Measurements from ENCODE around the gene TEX53. TPM values are rescaled to one million over a fixed set of nuclear protein-coding genes. Genes with fewer than 3 reads are reported as not detected.
A peak's percentile ranks its signal among the peaks of the same experiment; 100 is the strongest.

Gene TEX53
- total RNA-seq, 1 donor from 2014 or later: not detected

GRCh38 chr9:114652776-114653555 is 4.6 kb downstream of the TEX53 start:
- intact Hi-C loops (cut with DNase I): loop anchor here (2.0 to 5.0 kb wide), 3 partner anchors 166 to 248 kb away; no protein-coding TSS in a partner anchor

GRCh38 chr9:114643896-114644295 is 13.7 kb downstream of the TEX53 start:
- intact Hi-C loops (cut with DNase I): no loop called here
- DNase-seq (ENCODE audit: low spot score): peak; percentile 15

More at GRCh38 chr9:114652776-114653555, 4.6 kb downstream of the TEX53 start:
- DNase-seq (ENCODE audit: low spot score): no peak

DNA sequence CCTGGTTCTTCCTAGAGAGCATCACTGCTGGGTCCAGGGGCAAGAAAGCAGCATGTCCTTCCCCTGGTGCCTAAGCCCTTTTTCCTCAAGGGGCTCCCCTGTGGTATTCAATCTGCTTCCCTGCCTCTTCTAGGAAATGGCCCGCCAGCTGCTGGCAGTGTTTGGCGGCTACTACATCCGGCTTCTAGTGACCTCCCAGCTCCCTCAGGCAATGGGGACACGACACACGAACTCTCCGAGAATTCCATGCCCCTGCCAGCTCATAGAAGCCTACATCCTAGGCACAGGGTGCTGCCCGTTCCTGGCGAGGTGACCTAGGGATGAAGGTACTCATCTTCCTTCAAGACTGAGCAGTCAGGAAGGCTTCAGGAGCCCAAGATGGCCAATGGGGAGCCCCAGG is 14.6 kb downstream of the TEX53 start:
- DNase-seq (ENCODE audit: low spot score): peak; percentile 46
- intact Hi-C loops (cut with DNase I): no loop called here

DNA sequence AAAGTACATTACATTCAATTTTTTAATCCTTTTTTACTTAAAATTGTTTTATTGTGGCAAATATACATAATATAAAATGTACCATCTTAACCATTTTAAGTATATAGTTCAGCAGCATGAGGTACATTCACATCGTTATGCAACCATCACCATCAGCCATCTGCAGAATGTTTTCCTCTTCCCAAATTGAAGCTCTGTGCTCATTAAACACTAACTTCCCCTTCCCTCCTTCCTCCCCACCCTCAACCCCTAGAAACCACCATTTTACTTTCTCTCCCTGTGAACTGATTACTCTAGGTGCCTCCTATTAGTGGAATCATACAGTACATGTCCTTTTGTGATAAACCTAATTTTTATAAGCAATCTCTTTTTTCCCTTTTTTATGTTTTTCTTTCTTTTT is 15.6 kb downstream of the TEX53 start:
- intact Hi-C loops (cut with DNase I): no loop called here
- no peak for DNase-seq (ENCODE audit: low spot score)

- intact Hi-C loops (cut with DNase I): no loop called here
- DNase-seq (ENCODE audit: low spot score): peak; percentile 63
These were observed 19.2 kb downstream of the TEX53 start for GRCh38 chr9:114638404-114638803.

- DNase-seq (ENCODE audit: low spot score): peak; percentile 35
These were observed 23.2 kb downstream of the TEX53 start for GRCh38 chr9:114634387-114634786.

DNA sequence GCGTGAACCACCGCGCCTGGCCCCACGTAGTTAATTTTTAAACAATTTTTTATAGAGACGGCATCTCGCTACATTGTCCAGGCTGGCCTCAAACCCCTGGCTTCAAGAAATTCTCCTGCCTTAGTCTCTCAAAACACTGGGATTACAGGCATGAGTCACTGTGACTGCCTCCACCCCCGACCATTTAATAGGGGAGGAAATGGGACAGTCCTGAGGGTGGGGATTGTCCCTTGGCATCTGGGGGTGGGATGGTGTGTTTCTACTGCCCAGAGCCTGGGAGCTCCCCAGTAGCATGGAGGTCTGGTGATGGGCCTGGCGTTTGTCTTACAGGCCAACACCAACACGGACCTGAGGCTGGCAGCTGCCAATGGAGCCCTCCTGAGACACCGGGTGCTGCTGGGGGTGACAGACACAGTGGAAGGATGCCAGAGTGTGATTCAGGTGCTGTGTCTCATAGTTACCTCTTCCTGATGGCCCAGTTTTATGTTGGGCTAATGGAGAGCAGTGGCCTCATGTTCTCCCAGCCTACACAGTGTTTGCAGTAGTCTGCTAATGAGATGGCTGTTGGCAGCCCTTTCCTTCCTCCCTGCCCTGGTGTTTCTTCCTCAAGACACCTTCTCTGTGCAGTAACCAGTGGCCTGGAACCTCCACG is 24.0 kb downstream of the TEX53 start:
- intact Hi-C loops (cut with DNase I): no loop called here
- peak; percentile 39 for DNase-seq (ENCODE audit: low spot score)

More at GRCh38 chr9:114634387-114634786, 23.2 kb downstream of the TEX53 start:
- intact Hi-C loops (cut with DNase I): no loop called here

DNA sequence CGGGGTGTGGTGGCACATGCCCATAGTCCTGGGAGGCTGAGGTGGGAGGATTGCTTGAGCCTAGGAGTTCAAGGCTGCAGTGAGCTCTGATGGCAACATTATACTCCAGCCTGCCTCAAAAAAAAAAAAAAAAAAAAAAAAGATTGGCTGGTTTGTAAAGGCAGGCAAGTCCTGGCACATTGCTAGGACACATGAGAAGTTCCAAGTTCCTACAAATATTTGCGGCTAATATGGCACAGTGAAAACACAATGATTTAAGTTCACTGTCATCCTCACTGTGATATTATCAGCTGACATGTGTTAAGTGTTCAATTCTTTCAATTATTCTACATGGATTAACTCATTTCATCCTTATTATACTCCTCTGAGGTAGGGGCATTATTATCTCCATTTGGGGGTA is 26.4 kb downstream of the TEX53 start:
- peak; percentile 20 for DNase-seq (ENCODE audit: low spot score)

GRCh38 chr9:114629563-114630090 is 28.0 kb downstream of the TEX53 start:
- intact Hi-C loops (cut with DNase I): no loop called here
- peak; percentile 62 for DNase-seq (ENCODE audit: low spot score)

More for the DNA sequence above, 26.4 kb downstream of the TEX53 start:
- intact Hi-C loops (cut with DNase I): no loop called here

DNA sequence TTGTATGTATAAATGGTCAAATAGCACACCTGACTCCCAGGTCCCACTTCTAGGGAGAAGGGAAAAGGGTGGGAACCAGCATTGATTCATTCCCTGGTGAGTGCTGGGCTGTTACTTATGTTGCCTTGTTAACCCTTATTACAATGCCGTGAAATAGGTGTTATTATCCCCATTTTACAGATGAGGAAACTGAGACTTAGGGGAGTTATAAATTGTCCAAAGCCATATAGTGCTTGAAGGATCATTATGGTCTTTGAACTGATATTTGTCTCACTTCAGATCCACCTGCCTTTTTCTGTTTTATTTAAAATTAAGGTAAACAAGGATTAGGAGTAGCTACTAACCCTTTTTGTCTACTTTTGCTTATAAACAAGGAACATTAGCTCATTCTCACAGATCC is 30.1 kb downstream of the TEX53 start:
- intact Hi-C loops (cut with DNase I): no loop called here
- no peak for DNase-seq (ENCODE audit: low spot score)

DNA sequence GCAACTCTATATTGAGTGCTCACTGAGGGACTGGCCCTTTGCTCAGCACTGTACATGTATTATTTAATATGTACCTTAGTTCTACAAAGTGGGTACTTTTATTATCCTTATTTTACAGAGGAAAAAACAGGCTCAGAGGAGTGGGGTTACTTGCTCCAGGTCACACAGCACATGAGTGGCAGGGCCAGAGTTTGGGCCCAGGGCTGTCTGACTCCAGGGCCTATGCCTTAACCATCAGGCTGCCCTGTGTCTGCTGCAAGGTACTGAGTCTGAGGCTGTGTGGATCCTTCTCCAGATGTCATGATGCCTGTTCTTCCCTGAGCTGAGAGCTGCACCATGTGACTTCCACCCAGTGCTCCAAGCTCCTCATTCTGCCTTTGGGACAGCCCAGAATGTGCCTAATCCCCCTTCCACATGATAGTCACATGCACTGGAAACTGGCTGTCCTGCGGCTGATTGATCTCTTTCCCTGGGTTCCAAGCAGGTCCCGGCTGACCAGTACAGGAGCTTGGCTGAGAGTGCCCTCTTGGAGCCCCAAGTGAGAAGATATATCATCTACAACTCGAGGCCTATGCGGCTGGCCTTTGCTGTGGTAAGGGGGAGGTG is 31.1 kb downstream of the TEX53 start:
- intact Hi-C loops (cut with DNase I): no loop called here
- peak; percentile 39 for DNase-seq (ENCODE audit: low spot score)

GRCh38 chr9:114624677-114625076 is 32.9 kb downstream of the TEX53 start:
- intact Hi-C loops (cut with DNase I): no loop called here
- DNase-seq (ENCODE audit: low spot score): peak; percentile 22

DNA sequence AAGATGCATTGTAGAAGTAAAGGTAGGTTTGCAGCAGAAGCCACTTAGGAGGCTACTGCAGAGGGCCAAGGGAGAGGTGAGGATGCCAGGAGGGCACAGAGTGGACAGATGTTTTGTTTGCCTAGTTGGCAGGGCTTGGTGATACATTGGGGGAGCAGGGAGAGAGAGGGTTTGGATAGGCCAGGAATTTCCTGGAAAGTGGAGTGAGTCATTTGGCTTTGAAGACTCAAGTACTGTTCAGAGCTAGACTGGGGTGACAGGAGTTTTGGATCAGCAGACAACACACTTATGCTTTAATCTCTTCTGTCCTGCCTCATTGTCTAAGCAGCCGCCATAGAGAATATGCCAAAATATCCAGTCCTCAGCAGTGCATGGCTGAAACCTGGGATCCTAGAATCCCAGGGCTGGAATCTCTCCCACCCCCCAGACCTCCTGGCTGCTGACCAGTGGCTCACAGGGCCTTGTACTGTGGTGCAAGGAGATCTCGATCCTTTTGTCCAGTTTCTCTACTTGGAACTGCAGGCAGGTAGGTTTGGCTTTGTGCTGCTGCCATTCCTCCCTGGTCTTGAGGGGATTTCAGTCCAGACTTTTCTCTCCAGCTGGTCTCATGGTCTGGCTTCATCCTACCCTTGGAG is 35.5 kb downstream of the TEX53 start:
- DNase-seq (ENCODE audit: low spot score): peak; percentile 46
- intact Hi-C loops (cut with DNase I): no loop called here

DNA sequence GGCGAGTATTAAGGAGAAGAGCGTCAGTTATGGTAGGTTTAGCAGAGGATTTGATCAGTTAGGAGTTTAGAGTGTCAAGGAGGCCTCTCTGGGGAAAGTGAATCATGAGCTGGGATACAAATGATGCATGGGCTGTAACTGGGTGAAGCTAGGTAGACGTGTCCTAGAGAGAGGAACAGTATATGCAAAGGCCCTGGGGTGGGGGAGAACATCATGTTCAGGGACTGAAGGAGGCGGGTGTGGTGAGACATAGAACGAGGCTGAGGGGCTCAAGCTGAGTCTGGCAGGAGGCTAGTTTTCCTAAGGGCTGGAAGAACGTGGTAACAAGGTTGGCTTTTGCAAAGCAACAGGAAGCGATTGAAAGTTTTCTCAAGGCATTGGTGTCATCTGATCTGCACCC is 36.0 kb downstream of the TEX53 start:
- intact Hi-C loops (cut with DNase I): no loop called here
- DNase-seq (ENCODE audit: low spot score): peak; percentile 33

- DNase-seq (ENCODE audit: low spot score): no peak
- intact Hi-C loops (cut with DNase I): no loop called here
These were observed 38.3 kb downstream of the TEX53 start for GRCh38 chr9:114619191-114619761.

- peak; percentile 90 for DNase-seq (ENCODE audit: low spot score)
- intact Hi-C loops (cut with DNase I): no loop called here
These were observed 40.7 kb downstream of the TEX53 start for GRCh38 chr9:114616684-114617520.

DNA sequence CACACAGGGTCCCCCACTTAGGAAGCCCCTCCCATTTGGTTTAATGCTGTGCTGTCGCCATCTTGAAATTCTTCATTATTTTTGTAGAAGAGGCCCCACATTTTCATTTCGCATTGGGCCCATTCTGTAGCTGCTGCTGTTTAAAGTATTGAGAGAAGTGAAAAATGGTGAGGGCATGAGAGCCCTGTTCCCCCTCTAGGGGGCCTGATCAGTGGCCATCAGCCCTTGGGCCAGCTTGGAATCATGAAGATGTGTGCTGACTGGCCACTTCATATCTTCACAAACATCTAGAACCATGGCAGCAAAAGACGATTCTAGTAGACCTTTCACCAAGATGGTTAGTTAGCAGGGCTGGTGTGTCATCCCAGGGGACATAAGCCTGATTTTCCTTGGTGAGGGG is 43.2 kb downstream of the TEX53 start:
- DNase-seq (ENCODE audit: low spot score): no peak
- intact Hi-C loops (cut with DNase I): no loop called here

- intact Hi-C loops (cut with DNase I): no loop called here
- DNase-seq (ENCODE audit: low spot score): no peak
These were observed 43.7 kb downstream of the TEX53 start for GRCh38 chr9:114613919-114614318.

DNA sequence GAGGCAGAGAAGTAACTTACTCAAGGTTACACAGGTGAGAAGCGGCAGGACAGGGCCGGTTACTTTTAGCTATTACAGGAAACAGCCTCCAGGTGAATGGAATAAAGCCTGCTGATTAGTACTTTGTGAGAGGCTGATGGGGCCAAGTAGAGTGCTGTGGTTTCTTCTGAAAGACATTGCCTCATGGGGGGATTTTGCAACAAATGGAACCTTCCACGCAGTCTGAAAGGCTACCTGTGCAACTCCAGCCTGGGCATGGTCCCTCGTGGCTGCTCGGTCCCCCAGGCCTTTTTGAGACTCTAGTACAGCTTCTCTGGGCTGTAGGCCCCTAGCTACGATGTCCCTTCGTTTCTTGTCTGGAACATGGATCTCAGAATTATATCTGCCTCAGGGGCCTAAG is 44.5 kb downstream of the TEX53 start:
- DNase-seq (ENCODE audit: low spot score): no peak
- intact Hi-C loops (cut with DNase I): no loop called here
